Central memory CD4-positive, alpha-beta T cell (primary cell): ENCODE results near the gene FBXO2.
A peak's percentile ranks its signal among the peaks of the same experiment; 100 is the strongest.

Source experiments
- DNase-seq: peaks from one replicate; pipeline ENCODE4 v3.0.0; 2022
- total RNA-seq, 3 experiments: gene quantifications; one replicate each; lab custom pipeline; 2026; lab: John Stamatoyannopoulos, UW

Gene FBXO2
- total RNA-seq = 1.6 to 4.8 (median 4.2) reads per million in 3 experiments

- DNase-seq = peak; percentile 61
Observed at GRCh38 chr1:11654137-11654938, at the start of gene FBXO2, which contains the start of gene FBXO44. TSS of gene FBXO2 (minus strand) at chr1:11654429. CDS start at chr1:11654340, 89 bp downstream. TSS of gene FBXO44 (plus strand) at chr1:11654877. CDS start at chr1:11655836, 959 bp downstream.

DNA sequence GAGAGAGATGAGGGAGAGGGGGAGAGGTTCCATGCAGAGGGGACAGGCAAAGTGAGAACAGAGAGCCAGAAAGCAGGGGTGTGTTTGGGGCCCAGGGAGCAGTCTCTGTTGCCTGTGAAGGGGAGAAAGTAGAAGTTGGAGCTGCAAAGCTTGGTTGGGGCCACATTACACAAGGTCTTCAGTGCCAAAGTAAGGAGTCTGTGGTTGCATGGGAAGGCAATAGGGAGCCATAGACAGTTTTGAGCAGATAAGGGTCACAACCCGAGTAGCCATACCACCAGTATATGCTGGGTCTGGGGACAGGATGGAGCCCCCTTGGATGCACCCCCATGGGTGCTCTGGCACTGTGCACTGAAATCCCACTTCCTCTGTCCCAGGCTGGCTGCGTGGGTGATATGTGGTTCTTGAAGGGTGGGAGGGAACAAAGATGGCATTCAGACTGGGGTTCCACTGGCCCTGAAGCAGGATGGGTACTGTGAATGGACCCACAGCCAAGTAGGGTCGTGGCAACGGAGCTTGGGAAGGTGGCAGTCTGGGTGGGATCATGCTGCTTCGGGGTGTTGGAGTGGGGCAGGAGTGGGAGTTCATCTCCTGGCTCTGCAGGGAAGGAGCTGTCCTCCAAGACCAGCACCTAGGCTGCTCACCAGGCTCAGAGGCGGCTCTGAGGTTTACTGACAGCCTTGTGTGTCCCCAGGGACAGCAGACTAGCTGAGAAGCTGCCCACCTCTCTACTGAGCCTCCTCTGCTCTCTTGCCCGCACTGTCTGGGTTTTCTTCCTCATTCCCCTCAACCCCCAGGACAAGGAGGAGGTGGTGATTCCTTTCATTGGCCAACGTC lies 49.3 kb upstream of the FBXO2 start:
- no peak for DNase-seq

- no peak for DNase-seq
Observed at GRCh38 chr1:11701981-11702803, 48.0 kb upstream of the FBXO2 start.

GRCh38 chr1:11701551-11701961 lies 47.3 kb upstream of the FBXO2 start:
- DNase-seq = no peak

GRCh38 chr1:11700601-11701467 lies 46.6 kb upstream of the FBXO2 start:
- no peak for DNase-seq

GRCh38 chr1:11697893-11698210 lies 43.6 kb upstream of the FBXO2 start:
- DNase-seq = no peak

DNA sequence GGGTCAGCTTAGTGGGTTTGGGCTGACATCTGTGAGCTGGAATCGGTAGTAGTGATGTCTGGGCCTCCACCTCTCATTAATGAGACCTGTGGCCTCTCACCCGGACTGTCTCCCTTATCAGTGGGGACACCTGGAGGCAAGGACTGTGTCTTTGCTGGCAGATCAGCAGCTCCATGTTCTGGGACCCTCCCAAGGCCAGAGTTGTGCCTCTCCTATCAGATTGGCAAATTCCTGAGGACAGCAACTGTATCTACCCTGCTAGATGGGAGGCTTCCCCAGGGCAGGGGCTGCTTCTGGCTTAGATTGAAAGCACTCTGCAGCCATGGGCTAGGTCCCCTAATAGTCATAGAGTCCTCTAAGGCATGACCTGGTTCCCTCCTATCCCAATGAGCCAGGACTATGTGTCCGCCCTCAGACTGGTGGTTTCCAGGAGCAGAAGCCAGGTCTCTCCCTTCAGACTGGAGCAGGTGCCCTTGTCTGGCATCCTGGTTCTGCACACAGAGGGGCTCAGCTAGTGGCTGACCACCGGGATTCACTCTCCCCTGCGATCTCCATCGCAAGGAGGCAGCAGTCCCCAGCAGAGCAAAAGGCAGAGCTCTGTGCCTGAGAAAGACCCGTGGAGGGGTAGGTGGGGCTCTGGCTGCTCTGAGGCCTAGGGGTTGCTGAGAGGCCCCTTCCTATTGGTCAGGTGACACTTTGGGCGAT lies 43.1 kb upstream of the FBXO2 start:
- no peak for DNase-seq

- no peak for DNase-seq
Observed at GRCh38 chr1:11695861-11696260, 41.6 kb upstream of the FBXO2 start.

GRCh38 chr1:11693917-11694316 lies 39.7 kb upstream of the FBXO2 start:
- no peak for DNase-seq

DNA sequence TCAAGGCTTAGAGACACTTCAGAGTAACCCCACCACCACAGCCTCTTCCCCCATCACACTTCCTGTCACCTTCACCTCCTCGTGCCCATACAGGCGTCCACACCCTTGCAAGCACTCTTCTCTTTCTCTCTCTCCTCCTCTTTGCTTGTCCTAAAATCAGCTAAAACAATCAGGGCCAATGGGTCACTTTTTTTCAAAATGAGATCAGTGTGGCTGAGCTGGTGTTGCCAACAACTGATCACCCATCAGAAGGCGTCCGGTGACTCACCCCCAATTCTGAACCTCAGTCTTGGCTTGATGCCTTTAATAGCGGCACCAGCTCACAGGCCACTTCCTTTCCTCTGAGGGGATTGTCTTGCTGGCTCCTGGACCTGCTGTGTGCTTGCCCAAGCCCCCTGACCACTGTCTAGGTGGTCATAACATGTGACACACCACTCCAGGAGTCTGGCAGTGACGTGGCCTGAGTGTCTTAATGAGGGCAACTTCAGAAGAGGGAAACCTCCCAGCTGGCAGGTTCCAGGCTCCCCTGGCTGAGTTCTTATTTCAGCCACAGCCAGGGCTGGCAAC lies 38.9 kb upstream of the FBXO2 start:
- no peak for DNase-seq

GRCh38 chr1:11691928-11692711 lies 37.9 kb upstream of the FBXO2 start:
- DNase-seq = no peak

DNA sequence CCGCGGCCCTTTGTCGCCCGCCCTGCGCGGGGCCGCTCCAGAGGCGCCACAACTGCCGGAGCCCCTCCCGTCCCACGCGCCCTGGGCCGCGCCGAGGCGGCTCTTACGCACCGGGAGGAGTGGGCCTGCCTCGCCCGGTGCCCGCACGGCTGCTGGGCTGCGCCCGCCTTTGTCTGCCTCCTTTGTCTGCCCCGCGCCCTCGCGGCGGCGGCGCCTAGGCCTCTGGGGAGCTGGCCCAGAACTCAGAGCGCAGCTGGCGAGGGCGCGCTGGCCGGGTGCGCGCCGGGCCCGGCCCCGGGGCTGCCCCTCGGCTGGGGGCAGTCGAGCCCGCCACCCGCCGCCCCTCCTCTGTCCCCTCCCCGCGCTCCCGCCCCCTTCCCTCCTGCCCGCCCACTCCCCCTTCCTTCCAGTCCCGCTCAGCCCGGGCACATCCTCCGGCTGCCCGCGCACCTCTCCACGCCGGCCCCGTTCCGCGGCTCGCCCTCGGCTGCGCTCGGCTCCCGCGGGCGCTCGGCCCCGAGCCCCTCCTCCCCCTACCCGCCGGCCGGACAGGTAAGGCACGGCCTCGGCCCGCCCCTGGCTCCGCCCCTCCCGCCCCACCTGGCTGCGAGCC lies 37.2 kb upstream of the FBXO2 start, which contains the start of gene DRAXIN:
TSS of gene DRAXIN (plus strand) at position 409 of the 613 bp plus-strand sequence. CDS start 14,549 bp downstream, outside the sequence.
- DNase-seq = no peak

DNA sequence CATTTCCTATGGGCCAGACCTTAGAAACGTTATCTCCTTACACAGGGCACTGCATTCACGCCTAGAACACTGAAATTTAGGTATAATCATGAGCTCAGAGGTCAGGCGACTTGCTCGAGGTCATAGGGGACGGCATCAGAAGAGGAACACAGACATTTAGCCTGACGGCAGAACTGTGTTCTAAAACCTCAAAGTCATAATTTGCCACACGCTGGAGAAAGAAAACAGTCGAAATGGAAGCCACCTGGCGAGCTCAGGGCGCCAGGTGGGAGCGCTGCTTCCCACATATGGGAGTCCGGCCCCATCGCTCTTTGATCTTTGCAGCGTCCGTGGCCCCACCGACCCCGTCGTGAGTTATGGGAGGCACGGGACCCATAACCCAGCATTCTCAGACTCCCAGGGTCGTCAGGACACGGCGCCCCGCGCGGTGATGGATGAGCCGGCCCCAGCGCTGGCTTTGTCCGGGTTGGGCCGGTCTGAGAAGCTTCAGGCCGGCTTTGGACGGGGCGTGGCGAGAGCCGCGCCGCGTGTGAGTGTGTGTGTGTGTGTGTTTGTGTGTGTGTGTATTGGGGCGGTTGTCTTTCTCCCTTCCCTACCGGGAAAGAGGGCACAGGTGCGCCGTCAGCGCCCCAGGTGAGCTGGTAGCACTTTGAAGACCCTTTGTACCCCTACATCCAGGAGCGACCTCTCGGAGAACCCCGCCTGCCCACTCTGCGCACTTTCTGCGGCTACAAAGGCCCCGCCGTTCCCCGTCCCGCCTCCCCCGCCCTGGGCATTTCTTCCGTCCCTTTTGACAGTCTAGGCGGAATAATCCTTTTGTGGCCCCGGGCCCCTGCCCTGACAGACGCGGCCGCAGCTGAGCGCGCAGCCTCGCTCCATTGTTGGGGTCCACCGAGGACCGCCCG lies 36.4 kb upstream of the FBXO2 start:
- no peak for DNase-seq

- no peak for DNase-seq
Observed at GRCh38 chr1:11688506-11688905, 34.3 kb upstream of the FBXO2 start.

- no peak for DNase-seq
Observed at GRCh38 chr1:11685210-11685752, 31.1 kb upstream of the FBXO2 start.

DNA sequence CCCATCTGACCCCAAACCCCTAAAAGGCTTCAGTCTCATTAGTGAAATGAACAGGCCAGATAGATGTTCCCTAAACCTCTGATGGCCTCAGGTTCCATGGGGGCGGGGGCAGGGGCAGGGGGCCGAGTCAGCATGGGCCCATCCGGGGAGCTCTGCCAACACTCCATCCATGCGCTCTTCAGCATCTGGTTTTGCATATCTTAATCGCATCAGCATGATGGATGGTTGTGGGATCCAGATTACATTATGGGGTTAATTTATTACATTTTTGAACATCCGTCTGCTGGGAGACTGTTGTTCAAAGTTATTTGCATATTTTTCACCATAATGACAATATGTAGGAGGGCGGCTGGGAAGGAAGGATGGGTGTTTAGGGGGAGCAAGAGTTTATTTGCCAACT lies 29.8 kb upstream of the FBXO2 start:
- no peak for DNase-seq

- DNase-seq = no peak
Observed at GRCh38 chr1:11682799-11683198, 28.6 kb upstream of the FBXO2 start.

DNA sequence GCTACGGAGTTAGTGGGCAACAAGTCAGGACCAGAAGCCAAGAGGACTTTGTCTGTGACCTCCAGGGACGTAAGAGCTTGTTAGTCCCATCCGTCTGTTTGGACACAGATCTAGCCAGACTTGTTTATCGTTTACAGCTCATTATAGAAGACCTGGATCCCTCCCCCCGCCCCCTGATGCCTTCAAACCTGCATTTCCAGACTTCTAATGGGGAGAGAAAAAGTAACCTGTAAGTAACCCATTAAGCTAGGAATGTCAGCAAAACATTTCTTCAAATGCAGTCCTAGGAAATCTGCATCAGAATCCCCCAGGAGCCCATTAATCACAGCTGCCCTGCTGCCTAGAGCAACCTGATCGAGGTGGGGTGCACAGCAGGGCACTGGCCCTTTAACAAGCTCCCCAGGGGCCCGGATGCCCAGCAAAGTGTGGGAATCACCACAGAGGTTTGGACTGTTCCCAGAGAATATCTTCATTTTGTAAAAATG lies 28.1 kb upstream of the FBXO2 start:
- DNase-seq = no peak
